ENCODE data around the gene AGAP1. TPM values are rescaled to one million over a fixed set of nuclear protein-coding genes. Genes with fewer than 3 reads are reported as not detected.

AGAP1 gene
- total RNA-seq, 1 donor from 2014 or later, result 39.4 TPM

GRCh38 chr2:235563056-235563910, 69.4 kb downstream of the AGAP1 start:
- Histone ChIP-seq H2AFZ (ENCODE audit: low read depth, low read length) (no peak overlapping the region), H3K79me2 (ENCODE audit: insufficient read depth, low read length) (peaks cover 49% of the 10 kb centered on the region), H4K20me1 (ENCODE audit: insufficient read depth, low read length) (peaks cover 86% of the 10 kb centered on the region), H3K27ac (ENCODE audit: low read depth, low read length) (no peak overlapping the region), H3K4me3 (ENCODE audit: insufficient read depth, low read depth, low read length) (no peak overlapping the region), H3K4me1 (ENCODE audit: insufficient read depth, low read length) (no peaks in the 10 kb centered on the region), H3K9me3 (ENCODE audit: insufficient read depth, low read depth, low read length) (no peaks in the 10 kb centered on the region), H3K36me3 (ENCODE audit: insufficient read depth, low read length) (no peaks in the 10 kb centered on the region), H3K9ac (ENCODE audit: low read length) (no peak overlapping the region), H3K27me3 (ENCODE audit: insufficient read depth, low read length) (no peaks in the 10 kb centered on the region), H3K4me2 (ENCODE audit: low read length) (no peak overlapping the region)
- no peak overlapping the region for H3K27ac Mint-ChIP-seq (ENCODE audit: unreplicated experiment)
- H3K4me3 Mint-ChIP-seq (ENCODE audit: unreplicated experiment), result no peak overlapping the region
- DNase-seq (ENCODE audit: low read depth) (no peak), FAIRE-seq (no peak)
- TF ChIP-seq CTCF (IDR thresholded peaks at IDR 0.05; ENCODE audit: insufficient read depth, low read depth, low read length), result no peak
- TF ChIP-seq EZH2 (IDR thresholded peaks at IDR 0.05; ENCODE audit: insufficient read depth, low read length), result no peak
- peaks cover 1% of the 10 kb centered on the region for H3K9me3 Mint-ChIP-seq (ENCODE audit: unreplicated experiment)
- H3K27me3 Mint-ChIP-seq (ENCODE audit: low read depth, unreplicated experiment), result no peaks in the 10 kb centered on the region
- H3K36me3 Mint-ChIP-seq (ENCODE audit: low read depth, unreplicated experiment), result peaks cover 4% of the 10 kb centered on the region
- peaks cover 29% of the 10 kb centered on the region for H3K4me1 Mint-ChIP-seq (ENCODE audit: low read depth, unreplicated experiment)

- Histone ChIP-seq H3K9me3 (ENCODE audit: insufficient read depth, low read depth, low read length) (no peaks in the 10 kb centered on the region), H3K9ac (ENCODE audit: low read length) (no peak overlapping the region), H3K27ac (ENCODE audit: low read depth, low read length) (no peak overlapping the region), H3K4me3 (ENCODE audit: insufficient read depth, low read depth, low read length) (no peak overlapping the region), H3K36me3 (ENCODE audit: insufficient read depth, low read length) (no peaks in the 10 kb centered on the region), H3K4me2 (ENCODE audit: low read length) (no peak overlapping the region), H4K20me1 (ENCODE audit: insufficient read depth, low read length) (peaks cover 82% of the 10 kb centered on the region), H3K4me1 (ENCODE audit: insufficient read depth, low read length) (no peaks in the 10 kb centered on the region), H3K79me2 (ENCODE audit: insufficient read depth, low read length) (peaks cover 49% of the 10 kb centered on the region), H2AFZ (ENCODE audit: low read depth, low read length) (no peak overlapping the region), H3K27me3 (ENCODE audit: insufficient read depth, low read length) (no peaks in the 10 kb centered on the region)
- peaks cover 9% of the 10 kb centered on the region for H3K36me3 Mint-ChIP-seq (ENCODE audit: low read depth, unreplicated experiment)
- no peak overlapping the region for H3K4me3 Mint-ChIP-seq (ENCODE audit: unreplicated experiment)
- no peak for DNase-seq (ENCODE audit: low read depth)
- peaks cover 2% of the 10 kb centered on the region for H3K9me3 Mint-ChIP-seq (ENCODE audit: unreplicated experiment)
- TF ChIP-seq CTCF (IDR thresholded peaks at IDR 0.05; ENCODE audit: insufficient read depth, low read depth, low read length), result no peak
- no peak for TF ChIP-seq EZH2 (IDR thresholded peaks at IDR 0.05; ENCODE audit: insufficient read depth, low read length)
- no peaks in the 10 kb centered on the region for H3K27me3 Mint-ChIP-seq (ENCODE audit: low read depth, unreplicated experiment)
- FAIRE-seq, result no peak
- peaks cover 24% of the 10 kb centered on the region for H3K4me1 Mint-ChIP-seq (ENCODE audit: low read depth, unreplicated experiment)
- no peak overlapping the region for H3K27ac Mint-ChIP-seq (ENCODE audit: unreplicated experiment)
Observed at GRCh38 chr2:235564066-235564465, 70.2 kb downstream of the AGAP1 start.
